CD8-positive, alpha-beta memory T cell (primary cell): ENCODE measurements around the gene MAGI2. TPM values are rescaled to one million over a fixed set of nuclear protein-coding genes. Genes with fewer than 3 reads are reported as not detected.
"Not testable (repeated sequence)": the region's sequence is repeated elsewhere in the genome, so short reads cannot be mapped to it uniquely, and the experiment has no call there.

ENCODE experiments used
- CTCF ChIA-PET: fragments of 350-600 bp; sonication (Branson Sonifier 250); formaldehyde crosslinking; loops from one replicate; lab custom pipeline; 2021; ENCODE audit warnings: antibody characterized with exemption; lab: Charles Lee
- POLR2A ChIA-PET: fragments of 350-600 bp; sonication (Branson Sonifier 250); formaldehyde crosslinking; loops from one replicate; lab custom pipeline; 2021; ENCODE audit warnings: antibody characterized with exemption; lab: Charles Lee
- DNase-seq, 5 donors: peaks; one replicate each; pipeline versions ENCODE4 v3.0.0 to v3.0.0-alpha.2; 2020 to 2022; ENCODE audit warnings: mixed read lengths in 1 of 5
- H3K27ac ChIP-seq: one replicate; pipeline ENCODE4 v1.7.0; 2013; ENCODE audit warnings: low read depth, mild to moderate bottlenecking, low read length, moderate library complexity
- H3K27me3 ChIP-seq: 2 replicates; pipeline ENCODE4 v1.7.0; 2013; ENCODE audit warnings: low read length, mild to moderate bottlenecking; ENCODE audit not compliant: insufficient read depth, poor library complexity, severe bottlenecking
- H3K36me3 ChIP-seq: 2 replicates; pipeline ENCODE4 v1.7.0; 2013; ENCODE audit warnings: mild to moderate bottlenecking, low read length, moderate library complexity; ENCODE audit not compliant: insufficient read depth
- H3K4me1 ChIP-seq: 2 replicates; pipeline ENCODE4 v1.7.0; 2013; ENCODE audit warnings: mild to moderate bottlenecking, low read length, moderate library complexity; ENCODE audit not compliant: insufficient read depth
- H3K4me3 ChIP-seq: 2 replicates; pipeline ENCODE4 v1.7.0; 2013; ENCODE audit warnings: mild to moderate bottlenecking, low read length
- H3K9me3 ChIP-seq: 2 replicates; pipeline ENCODE4 v1.7.0; 2013; ENCODE audit warnings: mild to moderate bottlenecking, low read length
- H3K27ac Mint-ChIP-seq, 8 donors: one replicate each; pipeline ENCODE4 v1.8.0; 2020 to 2021; ENCODE audit warnings: mixed read lengths in 8 of 8, mild to moderate bottlenecking in 6 of 8, inconsistent platforms in 3 of 8, moderate library complexity in 3 of 8
- H3K27me3 Mint-ChIP-seq, 2 donors: one replicate each; pipeline ENCODE4 v1.8.0; 2020 to 2021; ENCODE audit warnings: mixed read lengths in 2 of 2, mild to moderate bottlenecking in 1 of 2, moderate library complexity in 1 of 2
- H3K36me3 Mint-ChIP-seq, 3 donors: one replicate each; pipeline ENCODE4 v1.8.0; 2020 to 2021; ENCODE audit warnings: mixed read lengths in 3 of 3, inconsistent platforms in 1 of 3, mild to moderate bottlenecking in 1 of 3
- H3K4me1 Mint-ChIP-seq, 3 donors: one replicate each; pipeline ENCODE4 v1.8.0; 2020 to 2021; ENCODE audit warnings: mixed read lengths in 3 of 3, inconsistent platforms in 1 of 3, mild to moderate bottlenecking in 1 of 3
- H3K4me3 Mint-ChIP-seq, 7 donors: one replicate each; pipeline ENCODE4 v1.8.0; 2020 to 2021; ENCODE audit warnings: mixed read lengths in 7 of 7, mild to moderate bottlenecking in 6 of 7, moderate library complexity in 4 of 7, inconsistent platforms in 2 of 7
- H3K9me3 Mint-ChIP-seq, 5 donors: one replicate each; pipeline ENCODE4 v1.8.0; 2020 to 2022; ENCODE audit warnings: mixed read lengths in 5 of 5, mild to moderate bottlenecking in 3 of 5, moderate library complexity in 2 of 5, inconsistent platforms in 1 of 5
- polyA plus RNA-seq: library from polyadenylated mRNA; unstranded; fragments of 300-500 nt; fragmentation: Illumina TruSeq; gene quantifications from one replicate; pipeline ENCODE4 v1.2.3, GENCODE V29; 2021
- total RNA-seq, 2 experiments: library from RNA; stranded (reverse); gene quantifications; one replicate each; pipeline ENCODE4 v1.2.3, GENCODE V29; 2021

The MAGI2 gene
- total and polyA plus RNA-seq, 3 experiments from 2014 or later, result 0.26 to 0.33 TPM; not detected in 1

DNA sequence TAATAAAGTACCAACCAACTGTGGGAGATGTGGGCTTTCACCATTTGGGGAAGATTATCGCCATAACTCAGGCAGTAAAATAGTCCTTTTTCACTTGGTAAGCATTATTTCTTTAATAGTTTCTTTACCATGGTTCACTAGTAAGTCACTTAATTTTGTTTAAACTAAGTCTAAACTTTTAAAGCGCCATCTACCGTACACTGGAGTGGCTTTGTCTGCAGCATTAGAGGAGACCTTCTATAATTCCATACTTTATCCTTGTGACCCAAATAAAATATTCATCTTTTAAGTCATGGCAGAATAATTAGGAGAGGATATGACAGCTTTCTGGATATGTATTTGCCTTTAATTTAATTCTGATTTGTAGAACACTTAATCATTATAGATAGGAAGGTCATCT is 468.0 kb downstream of the MAGI2 start:
- H3K27ac Mint-ChIP-seq, result no peak overlapping the region
- POLR2A ChIA-PET, result no interaction called here
- no peak overlapping the region for H3K27ac ChIP-seq
- H3K27me3 ChIP-seq, result no peaks in the 10 kb centered on the region
- H3K9me3 Mint-ChIP-seq, result peaks cover 2 to 30% (median 13%) of the 10 kb centered on the region in 5 donors
- H3K27me3 Mint-ChIP-seq, result no peaks in the 10 kb centered on the region
- CTCF ChIA-PET, result no interaction called here
- no peak for DNase-seq
- no peak overlapping the region for H3K4me3 Mint-ChIP-seq
- no peak overlapping the region for H3K4me3 ChIP-seq
- H3K9me3 ChIP-seq, result no peaks in the 10 kb centered on the region
- no peaks in the 10 kb centered on the region for H3K4me1 ChIP-seq
- no peaks in the 10 kb centered on the region for H3K36me3 ChIP-seq
- H3K36me3 Mint-ChIP-seq, result no peaks in the 10 kb centered on the region
- no peaks in the 10 kb centered on the region for H3K4me1 Mint-ChIP-seq

DNA sequence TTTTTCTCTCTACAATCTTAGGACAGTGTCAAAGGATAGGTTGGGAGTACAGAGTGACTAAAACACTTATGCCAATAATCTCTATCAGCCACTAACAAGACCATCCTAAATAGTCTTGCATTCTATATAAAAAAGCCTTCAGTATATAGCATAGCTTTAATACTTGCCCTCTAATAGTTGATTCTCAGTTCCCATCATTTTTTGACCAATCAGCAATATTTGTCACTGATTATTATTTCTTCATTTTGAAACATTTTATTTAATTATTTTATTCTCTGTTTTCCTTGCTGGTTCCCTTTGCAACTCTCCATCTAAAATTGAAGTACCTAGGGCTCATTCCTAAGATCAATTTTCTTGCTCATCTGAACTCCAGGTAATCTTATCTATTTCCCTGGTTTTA is 470.0 kb downstream of the MAGI2 start:
- no peaks in the 10 kb centered on the region for H3K36me3 ChIP-seq
- no peaks in the 10 kb centered on the region for H3K27me3 ChIP-seq
- ChIA-PET POLR2A (no interaction called here), CTCF (no interaction called here)
- DNase-seq, result no peak
- Mint-ChIP-seq H3K36me3 (no peaks in the 10 kb centered on the region), H3K4me3 (no peak overlapping the region), H3K9me3 (peaks cover 2 to 26% (median 12%) of the 10 kb centered on the region in 5 donors), H3K4me1 (no peaks in the 10 kb centered on the region), H3K27me3 (no peaks in the 10 kb centered on the region), H3K27ac (no peak overlapping the region)
- no peak overlapping the region for H3K4me3 ChIP-seq
- no peaks in the 10 kb centered on the region for H3K4me1 ChIP-seq
- H3K27ac ChIP-seq, result no peak overlapping the region
- H3K9me3 ChIP-seq, result no peaks in the 10 kb centered on the region

DNA sequence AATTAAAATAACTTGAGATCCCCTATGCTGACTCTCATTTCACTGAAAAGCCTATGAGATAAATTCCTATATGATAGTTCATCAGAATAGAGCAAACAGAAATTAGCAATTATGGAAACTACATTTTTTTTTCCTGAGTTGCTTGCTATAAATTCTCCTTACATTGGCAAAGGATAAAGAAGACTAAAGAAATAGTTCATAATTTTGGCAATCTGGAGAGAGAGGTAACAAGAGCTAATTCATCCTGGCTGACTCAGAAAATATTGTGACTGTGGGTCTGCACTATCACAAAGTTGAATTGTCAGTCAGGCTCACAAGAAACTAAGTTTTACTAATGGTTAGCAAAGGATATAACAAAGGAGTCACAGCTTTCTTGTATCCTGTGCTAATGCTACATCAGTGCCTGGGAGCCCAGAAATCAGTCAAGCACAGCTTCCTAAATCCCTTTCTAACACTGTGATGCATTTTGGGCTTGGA is 483.0 kb downstream of the MAGI2 start:
- POLR2A ChIA-PET, result no interaction called here
- Mint-ChIP-seq H3K9me3 (peaks cover 5 to 29% (median 7%) of the 10 kb centered on the region in 5 donors), H3K27me3 (no peaks in the 10 kb centered on the region), H3K4me1 (no peaks in the 10 kb centered on the region), H3K36me3 (no peaks in the 10 kb centered on the region), H3K4me3 (no peak overlapping the region), H3K27ac (no peak overlapping the region)
- Histone ChIP-seq H3K27me3 (no peaks in the 10 kb centered on the region), H3K9me3 (no peaks in the 10 kb centered on the region), H3K4me1 (no peaks in the 10 kb centered on the region), H3K27ac (no peak overlapping the region), H3K4me3 (no peak overlapping the region), H3K36me3 (no peaks in the 10 kb centered on the region)
- no peak for DNase-seq
- CTCF ChIA-PET, result no interaction called here

DNA sequence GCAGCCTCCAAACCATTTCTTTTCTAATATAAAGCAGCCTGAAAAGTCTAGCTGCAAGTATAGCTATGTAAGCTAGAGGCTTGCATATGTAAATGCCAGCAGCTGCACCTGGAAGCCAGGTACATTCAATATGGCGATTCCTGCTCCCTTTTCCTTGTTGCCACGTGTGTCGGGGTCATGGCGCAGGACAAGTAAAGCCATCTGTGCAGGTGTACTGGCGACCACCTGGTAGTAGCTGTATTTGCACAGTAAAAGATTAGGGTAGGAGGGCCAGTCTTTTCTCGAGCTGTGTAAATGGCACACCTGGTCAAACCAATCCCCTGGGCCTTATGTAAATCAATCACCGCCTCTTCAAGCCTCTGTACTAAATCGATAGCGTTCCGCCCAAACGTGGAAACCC is 484.5 kb downstream of the MAGI2 start:
- DNase-seq, result no peak
- Mint-ChIP-seq H3K9me3 (peaks cover 4 to 19% (median 7%) of the 10 kb centered on the region in 5 donors), H3K4me1 (no peaks in the 10 kb centered on the region), H3K4me3 (no peak overlapping the region), H3K27ac (no peak overlapping the region), H3K36me3 (no peaks in the 10 kb centered on the region), H3K27me3 (no peaks in the 10 kb centered on the region)
- no peaks in the 10 kb centered on the region for H3K36me3 ChIP-seq
- no peaks in the 10 kb centered on the region for H3K27me3 ChIP-seq
- ChIA-PET CTCF (no interaction called here), POLR2A (no interaction called here)
- H3K4me3 ChIP-seq, result no peak overlapping the region
- H3K4me1 ChIP-seq, result no peaks in the 10 kb centered on the region
- no peak overlapping the region for H3K27ac ChIP-seq
- no peaks in the 10 kb centered on the region for H3K9me3 ChIP-seq

DNA sequence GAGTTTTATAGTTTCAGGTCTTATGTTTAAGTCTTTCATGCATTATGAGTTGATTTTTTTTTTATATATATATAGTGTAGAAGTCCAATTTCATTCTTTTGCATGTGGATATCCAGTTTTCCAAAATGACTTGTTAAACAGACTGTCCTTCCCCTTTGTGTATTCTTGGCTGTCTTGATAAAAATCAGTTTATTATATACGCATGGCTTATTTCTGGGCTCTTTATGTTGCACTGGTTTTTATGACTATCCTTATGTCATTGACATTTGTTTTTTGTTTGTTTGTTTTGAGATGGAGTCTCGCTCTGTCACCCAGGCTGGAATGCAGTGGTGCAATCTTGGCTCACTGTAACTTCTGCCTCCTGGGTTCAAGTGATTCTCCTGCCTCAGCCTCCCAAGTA is 485.9 kb downstream of the MAGI2 start:
- CTCF ChIA-PET, H3K27ac ChIP-seq, H3K4me3 ChIP-seq, H3K4me1 ChIP-seq, H3K4me1 Mint-ChIP-seq, H3K9me3 ChIP-seq, H3K27me3 Mint-ChIP-seq, H3K36me3 ChIP-seq, H3K4me3 Mint-ChIP-seq, DNase-seq, POLR2A ChIA-PET, H3K27me3 ChIP-seq, H3K27ac Mint-ChIP-seq, H3K36me3 Mint-ChIP-seq: not testable (repeated sequence)
- H3K9me3 Mint-ChIP-seq, result peaks cover 1 to 26% (median 6%) of the 10 kb centered on the region in 5 donors

DNA sequence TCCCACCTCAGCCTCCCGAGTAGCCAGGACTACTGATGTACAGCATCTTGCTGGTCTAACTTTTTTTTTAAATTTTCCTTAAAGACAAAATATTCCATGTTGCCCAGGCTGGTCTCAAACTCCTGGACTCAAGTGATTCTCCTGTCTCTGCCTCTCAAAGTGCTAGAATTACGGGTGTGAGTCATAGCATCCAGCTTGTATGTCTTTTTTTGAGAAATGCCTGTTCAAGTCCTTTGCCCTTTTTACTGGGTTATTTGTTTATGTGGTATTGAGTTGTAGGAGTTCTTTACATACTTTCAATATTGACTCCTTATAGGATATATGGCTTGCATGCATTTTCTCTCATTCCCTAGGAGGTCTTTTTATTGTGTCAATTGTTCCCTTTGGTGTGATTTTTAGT is 486.4 kb downstream of the MAGI2 start:
- no peaks in the 10 kb centered on the region for H3K27me3 ChIP-seq
- peaks cover 1 to 28% (median 6%) of the 10 kb centered on the region in 5 donors for H3K9me3 Mint-ChIP-seq
- H3K4me1 ChIP-seq, result no peaks in the 10 kb centered on the region
- CTCF ChIA-PET, result no interaction called here
- POLR2A ChIA-PET, result no interaction called here
- H3K4me1 Mint-ChIP-seq, result no peaks in the 10 kb centered on the region
- H3K27me3 Mint-ChIP-seq, result no peaks in the 10 kb centered on the region
- H3K27ac Mint-ChIP-seq, result peak overlapping the region in 1 of 8 donors; percentile 58
- DNase-seq, result no peak
- H3K36me3 ChIP-seq, result no peaks in the 10 kb centered on the region
- no peak overlapping the region for H3K4me3 ChIP-seq
- no peaks in the 10 kb centered on the region for H3K36me3 Mint-ChIP-seq
- no peak overlapping the region for H3K4me3 Mint-ChIP-seq
- no peaks in the 10 kb centered on the region for H3K9me3 ChIP-seq
- H3K27ac ChIP-seq, result no peak overlapping the region

DNA sequence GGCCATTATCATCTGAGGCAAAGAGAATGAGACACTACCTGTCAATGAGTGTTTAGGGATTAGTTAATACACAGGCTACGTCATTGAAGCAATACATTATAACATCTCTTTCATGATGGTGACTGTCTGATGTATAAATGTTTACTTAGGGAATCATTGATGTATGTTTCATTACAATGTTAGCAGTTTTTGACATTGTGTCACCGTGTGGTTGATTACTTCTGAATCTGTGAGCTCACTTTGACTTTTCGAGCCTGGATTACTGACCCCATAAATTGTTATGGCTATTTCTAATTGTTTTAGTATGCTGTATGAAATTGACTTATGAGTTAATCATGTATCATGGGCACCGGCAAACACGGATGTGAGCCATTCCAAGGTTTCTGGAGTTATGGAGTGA is 494.0 kb downstream of the MAGI2 start:
- Histone ChIP-seq H3K27ac (no peak overlapping the region), H3K4me3 (no peak overlapping the region), H3K36me3 (no peaks in the 10 kb centered on the region), H3K4me1 (no peaks in the 10 kb centered on the region), H3K9me3 (no peaks in the 10 kb centered on the region), H3K27me3 (no peaks in the 10 kb centered on the region)
- H3K27me3 Mint-ChIP-seq, result no peaks in the 10 kb centered on the region
- H3K9me3 Mint-ChIP-seq, result peaks cover 2 to 28% (median 8%) of the 10 kb centered on the region in 5 donors
- no peak for DNase-seq
- POLR2A ChIA-PET, result no interaction called here
- H3K27ac Mint-ChIP-seq, result no peak overlapping the region
- no peak overlapping the region for H3K4me3 Mint-ChIP-seq
- H3K36me3 Mint-ChIP-seq, result no peaks in the 10 kb centered on the region
- H3K4me1 Mint-ChIP-seq, result no peaks in the 10 kb centered on the region
- CTCF ChIA-PET, result no interaction called here

DNA sequence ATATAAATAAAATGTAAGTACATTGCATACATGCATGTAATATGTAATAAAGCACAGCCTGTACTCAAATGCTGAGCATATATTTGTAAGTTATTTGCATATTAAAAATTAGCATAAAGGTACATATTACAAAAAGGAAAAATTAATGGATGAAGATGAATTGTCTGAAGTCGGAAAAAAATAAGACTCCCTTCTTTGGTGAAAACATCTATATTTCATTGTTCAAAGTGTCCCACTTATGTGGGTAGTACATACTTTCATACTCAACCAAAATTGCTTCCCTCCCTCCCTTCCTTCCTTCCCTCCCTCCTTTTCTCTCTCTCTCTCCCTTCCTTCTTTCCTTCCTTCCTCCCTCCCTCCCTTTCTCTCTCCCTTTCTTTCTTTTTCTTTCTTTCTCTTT is 498.1 kb downstream of the MAGI2 start:
- Histone ChIP-seq H3K4me1 (no peaks in the 10 kb centered on the region), H3K27ac (no peak overlapping the region), H3K36me3 (no peaks in the 10 kb centered on the region), H3K9me3 (no peaks in the 10 kb centered on the region), H3K27me3 (no peaks in the 10 kb centered on the region), H3K4me3 (no peak overlapping the region)
- no peak overlapping the region for H3K4me3 Mint-ChIP-seq
- DNase-seq, result no peak
- no peaks in the 10 kb centered on the region for H3K36me3 Mint-ChIP-seq
- ChIA-PET CTCF (no interaction called here), POLR2A (no interaction called here)
- H3K27me3 Mint-ChIP-seq, result no peaks in the 10 kb centered on the region
- H3K27ac Mint-ChIP-seq, result no peak overlapping the region
- no peaks in the 10 kb centered on the region for H3K4me1 Mint-ChIP-seq
- peaks cover 0 to 34% (median 12%) of the 10 kb centered on the region in 5 donors for H3K9me3 Mint-ChIP-seq
